ENCODE measurements around the gene TWF2. TPM values are rescaled to one million over a fixed set of nuclear protein-coding genes. Genes with fewer than 3 reads are reported as not detected.

The TWF2 gene
- total and polyA plus RNA-seq, 10 of the 15 experiments (the other 5 are each of a cell fraction or from before 2014, with no cell fraction given) = 0.16 to 106 (median 68.5) TPM

DNA sequence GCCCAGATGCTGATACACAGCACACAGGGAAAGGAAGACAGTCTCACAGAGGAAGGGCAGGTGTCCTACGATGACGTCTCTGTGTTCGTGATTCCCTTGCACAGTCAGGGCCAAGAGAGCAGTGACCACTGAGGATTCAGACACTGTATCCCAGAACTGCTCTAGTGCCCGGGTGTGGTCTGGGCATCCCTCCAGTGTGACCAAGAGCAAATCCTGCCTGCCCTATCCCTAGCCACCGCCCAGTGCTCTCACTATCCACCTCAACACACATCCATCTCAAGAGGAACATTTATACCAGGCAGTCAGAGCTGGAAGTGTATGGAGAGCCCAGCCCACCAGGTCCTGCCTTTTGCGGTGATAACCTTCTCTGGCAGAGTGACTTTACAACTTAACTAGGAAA is 10.7 kb upstream of the TWF2 start:
- Histone ChIP-seq H3K27me3 (replicated peaks in 1 of 2; ENCODE audit: control insufficient read depth in 2 of 2, insufficient read depth in 2 of 2, low read length in 1 of 2) (no peaks in the 10 kb centered on the region), H4K20me1 (ENCODE audit: control insufficient read depth, insufficient read depth) (no peaks in the 10 kb centered on the region), H3K79me2 (ENCODE audit: control insufficient read depth, insufficient read depth, low read length) (peaks cover 4% of the 10 kb centered on the region), H3K4me2 (ENCODE audit: control insufficient read depth, insufficient read depth) (no peak overlapping the region), H3K36me3 (ENCODE audit: control insufficient read depth in 2 of 2, insufficient read depth in 2 of 2, low read length in 1 of 2) (peaks cover 19 to 25% of the 10 kb centered on the region in 2 experiments), H3K9me3 (replicated peaks; ENCODE audit: control insufficient read depth, insufficient read depth, low read length) (no peaks in the 10 kb centered on the region), H3K9ac (ENCODE audit: control insufficient read depth, insufficient read depth, low read length) (no peak overlapping the region), H3K27ac (ENCODE audit: control insufficient read depth, insufficient read depth) (no peak overlapping the region), H3K4me3 (no peak overlapping the region), H3K4me1 (ENCODE audit: control insufficient read depth, insufficient read depth, low read length) (peaks cover 41% of the 10 kb centered on the region), H2AFZ (ENCODE audit: control insufficient read depth, low read depth, low read length) (no peak overlapping the region)
- intact Hi-C loops (cut with micrococcal nuclease; ENCODE audit: unreplicated experiment) (no loop called here), in situ Hi-C loops (cut with MboI) (no loop called here)
- FAIRE-seq (no peak), ATAC-seq (no peak), DNase-seq (ENCODE audit: low read depth, low spot score) (no peak)
- BruUV-seq (replicated peaks) = no TSS peak
- CTCF ChIA-PET = interaction anchor here (1.2 to 1.5 kb wide), 4 partner anchors 9 to 29 kb away, joined by 3 to 4 read pairs (median 4); no protein-coding TSS in a partner anchor
- 90% methylated on average over 6 of the region's 6 CpGs for WGBS (ENCODE audit: insufficient coverage, insufficient replicate concordance, low lambda C conversion rate, missing lambda C conversion rate)
- POLR2A ChIA-PET = interaction anchor here (1.3 to 7.8 kb wide), 3 partner anchors 10 to 31 kb away, joined by 3 to 60 read pairs (median 3); partner anchors contain the start of gene WDR82
- TF ChIP-seq KDM1A (IDR thresholded peaks at IDR 0.05; ENCODE audit: borderline replicate concordance) = no peak
- TF ChIP-seq GATAD2B (conservative IDR thresholded peaks at IDR 0.05; ENCODE audit: low read depth) = no peak
- TF ChIP-seq ZNF592 (IDR thresholded peaks at IDR 0.05) = no peak
- no peak for TF ChIP-seq CBX3 (IDR thresholded peaks at IDR 0.05; ENCODE audit: borderline replicate concordance, low read depth)
- no peak for TF ChIP-seq SUPT20H (IDR thresholded peaks at IDR 0.05; ENCODE audit: borderline replicate concordance, control insufficient read depth, low read depth, low read length)
- TF ChIP-seq SMAD1 (IDR thresholded peaks at IDR 0.05; ENCODE audit: low read depth, partially characterized antibody) = no peak
- TF ChIP-seq, protein P1, sequence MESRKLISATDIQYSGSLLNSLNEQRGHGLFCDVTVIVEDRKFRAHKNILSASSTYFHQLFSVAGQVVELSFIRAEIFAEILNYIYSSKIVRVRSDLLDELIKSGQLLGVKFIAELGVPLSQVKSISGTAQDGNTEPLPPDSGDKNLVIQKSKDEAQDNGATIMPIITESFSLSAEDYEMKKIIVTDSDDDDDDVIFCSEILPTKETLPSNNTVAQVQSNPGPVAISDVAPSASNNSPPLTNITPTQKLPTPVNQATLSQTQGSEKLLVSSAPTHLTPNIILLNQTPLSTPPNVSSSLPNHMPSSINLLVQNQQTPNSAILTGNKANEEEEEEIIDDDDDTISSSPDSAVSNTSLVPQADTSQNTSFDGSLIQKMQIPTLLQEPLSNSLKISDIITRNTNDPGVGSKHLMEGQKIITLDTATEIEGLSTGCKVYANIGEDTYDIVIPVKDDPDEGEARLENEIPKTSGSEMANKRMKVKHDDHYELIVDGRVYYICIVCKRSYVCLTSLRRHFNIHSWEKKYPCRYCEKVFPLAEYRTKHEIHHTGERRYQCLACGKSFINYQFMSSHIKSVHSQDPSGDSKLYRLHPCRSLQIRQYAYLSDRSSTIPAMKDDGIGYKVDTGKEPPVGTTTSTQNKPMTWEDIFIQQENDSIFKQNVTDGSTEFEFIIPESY (IDR thresholded peaks at IDR 0.05) = no peak
- SMC1A ChIA-PET (ENCODE audit: uncharacterized antibody, unreplicated experiment) = interaction anchor here (1.4 kb wide), 1 partner anchor 9 kb away, joined by 3 read pairs; no protein-coding TSS in a partner anchor
- RAD21 ChIA-PET (ENCODE audit: unreplicated experiment) = interaction anchor here (1.2 kb wide), 1 partner anchor 9 kb away, joined by 3 read pairs; no protein-coding TSS in a partner anchor

All from GM12878 (cell line).